Epidermal melanocyte (primary cell): ENCODE results near the gene KRT20.
"Not testable (repeated sequence)": the region's sequence is repeated elsewhere in the genome, so short reads cannot be mapped to it uniquely, and the experiment has no call there.

Experiments used
- DNase-seq: peaks from one replicate; pipeline ENCODE4 v3.0.0; 2011; ENCODE audit warnings: low spot score; ENCODE audit not compliant: insufficient read length

The KRT20 gene

GRCh38 chr17:40900809-40901356 is 15.8 kb upstream of the KRT20 start:
- DNase-seq: no peak

GRCh38 chr17:40896916-40897455 is 11.9 kb upstream of the KRT20 start:
- DNase-seq: no peak

- no peak for DNase-seq
Measured at GRCh38 chr17:40895106-40895730, 10.2 kb upstream of the KRT20 start.

GRCh38 chr17:40888196-40888720 is 3.2 kb upstream of the KRT20 start:
- no peak for DNase-seq

- DNase-seq: no peak
Measured at GRCh38 chr17:40886090-40886489, 1.0 kb upstream of the KRT20 start.

DNA sequence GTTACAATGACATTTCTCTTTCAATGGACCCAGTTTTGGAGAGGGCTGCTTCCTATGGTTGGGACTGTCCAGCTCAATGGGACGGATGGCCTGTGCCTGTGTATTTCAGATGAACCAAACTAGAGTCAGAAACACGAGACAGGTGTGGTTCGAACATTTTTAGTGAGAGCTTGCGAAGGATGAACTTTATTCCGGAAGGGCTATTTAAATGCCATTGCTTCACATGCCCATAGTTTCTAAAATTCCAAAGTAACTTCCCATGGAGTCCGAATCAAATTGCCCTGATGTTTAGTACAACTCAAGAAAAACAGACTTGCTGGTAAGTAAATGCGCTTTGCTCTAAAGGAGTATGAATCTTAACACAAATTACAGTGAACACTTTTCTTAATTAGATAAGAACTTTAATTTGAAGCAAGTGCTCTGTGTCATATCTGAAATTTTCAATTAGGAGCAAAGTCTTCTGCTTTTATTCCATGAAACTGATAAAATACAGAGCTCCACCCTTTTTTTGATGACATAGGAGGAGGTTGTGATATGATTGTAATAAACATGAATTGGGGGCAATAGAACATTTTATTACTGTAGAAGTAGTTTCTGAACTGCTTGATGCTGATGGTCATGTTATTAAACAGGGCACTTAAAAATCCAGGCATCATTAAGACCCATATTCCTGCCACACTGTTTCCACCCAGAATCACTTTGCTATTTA is 1.3 kb downstream of the KRT20 start:
- no peak for DNase-seq

GRCh38 chr17:40883031-40883430 is 2.0 kb downstream of the KRT20 start:
- DNase-seq: no peak

DNA sequence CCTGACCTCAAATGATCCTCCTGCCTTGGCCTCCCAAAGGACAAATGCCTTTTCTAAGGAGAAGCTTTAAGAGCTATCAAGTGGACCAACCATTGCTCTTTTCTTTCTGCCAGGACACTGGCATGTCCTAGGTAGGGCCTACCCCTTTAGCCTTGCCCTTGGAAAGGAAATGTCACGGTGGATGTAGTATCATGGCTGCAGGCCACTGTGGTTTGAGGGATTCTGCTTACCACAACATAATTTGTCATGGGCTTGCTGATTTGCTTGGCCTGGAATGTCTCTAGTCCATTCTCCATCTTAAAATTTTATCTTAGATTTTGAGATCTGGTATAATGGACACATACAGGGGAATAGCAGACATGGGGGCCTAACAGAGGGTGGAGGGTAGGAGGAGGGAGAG is 6.0 kb downstream of the KRT20 start:
- no peak for DNase-seq

- no peak for DNase-seq
Measured at GRCh38 chr17:40878044-40878443, 7.0 kb downstream of the KRT20 start.

DNA sequence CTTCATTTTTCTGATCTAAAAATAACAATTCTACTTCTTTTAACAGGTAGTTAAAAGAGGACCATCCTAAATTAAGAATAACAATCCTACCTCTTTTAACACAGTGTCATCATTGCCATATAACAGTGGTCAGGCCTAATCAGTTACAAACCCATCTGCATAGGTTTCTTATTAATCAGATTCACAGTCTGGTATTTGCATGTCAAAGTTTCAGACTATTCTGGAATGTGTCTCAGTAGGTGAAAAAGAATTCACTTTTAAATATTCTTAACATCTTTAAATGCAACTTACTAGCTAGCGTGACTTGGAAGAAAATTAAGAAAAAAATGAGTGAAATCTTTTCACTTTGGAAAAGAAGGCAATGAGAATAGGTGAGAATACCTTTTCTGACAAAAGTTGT is 11.2 kb downstream of the KRT20 start:
- no peak for DNase-seq

DNA sequence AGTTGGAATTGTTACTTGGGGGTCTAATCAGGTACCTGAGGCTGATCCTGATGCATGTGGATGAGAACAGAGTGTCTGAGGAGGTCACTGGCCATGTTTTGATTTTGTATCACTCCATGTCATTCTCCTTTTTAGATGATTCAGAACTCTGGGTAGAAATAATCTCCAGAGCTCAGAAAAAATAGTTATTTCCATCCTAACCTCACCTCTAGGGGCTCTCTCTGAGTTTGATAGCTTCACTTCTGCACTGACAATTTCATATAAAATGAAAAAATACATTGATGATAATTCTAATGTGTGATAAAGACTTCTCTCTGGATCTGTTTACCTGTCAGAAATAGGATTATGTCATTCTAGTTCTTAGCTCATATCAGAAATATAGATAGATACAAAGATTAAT is 11.8 kb downstream of the KRT20 start:
- no peak for DNase-seq

- DNase-seq: no peak
Measured at GRCh38 chr17:40872416-40872815, 12.6 kb downstream of the KRT20 start.

DNA sequence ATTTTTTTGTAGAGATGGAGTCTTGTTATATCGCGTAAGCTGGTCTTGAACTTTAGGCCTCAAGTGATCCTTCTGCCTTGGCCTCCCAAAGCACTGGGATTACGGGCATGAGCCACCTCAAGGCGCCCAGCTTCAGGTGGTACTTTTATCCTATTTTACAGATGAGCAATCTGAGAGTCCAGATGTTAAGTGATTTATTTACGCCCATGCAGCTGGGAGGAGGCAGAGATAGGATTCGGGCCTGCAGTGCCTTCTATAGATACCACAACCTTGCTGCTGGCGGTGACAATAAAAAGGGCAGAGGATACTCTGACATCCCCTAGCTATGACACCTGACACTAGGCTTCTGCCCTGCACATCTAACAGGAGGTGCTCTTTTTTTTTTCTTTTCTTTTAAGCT is 13.7 kb downstream of the KRT20 start:
- no peak for DNase-seq

DNA sequence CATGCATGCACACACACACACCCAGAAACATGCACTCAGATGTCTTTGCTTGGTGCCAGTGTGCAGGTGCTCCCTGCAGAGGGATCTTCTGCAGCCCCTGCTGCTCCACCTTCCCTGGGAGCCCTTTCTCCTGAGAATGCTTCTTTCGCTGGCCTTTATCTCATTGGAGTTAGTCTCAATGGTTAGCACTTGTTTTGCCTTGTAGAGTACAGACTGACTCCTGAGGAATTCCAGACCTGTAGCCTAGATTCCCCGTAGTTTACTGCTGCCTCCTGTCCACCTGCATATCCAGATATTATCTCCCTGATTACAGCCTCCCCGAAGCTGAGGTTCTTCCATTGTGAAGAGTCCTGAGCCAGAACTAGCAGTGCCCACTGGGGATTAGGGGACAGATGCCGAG is 14.9 kb downstream of the KRT20 start:
- DNase-seq: no peak

GRCh38 chr17:40866838-40867237 is 18.2 kb downstream of the KRT20 start, which contains the start of gene KRT12:
Gene KRT12, minus strand, starts transcription at chr17:40867223. Its CDS starts 37 bp downstream, at chr17:40867186.
- DNase-seq: no peak

DNA sequence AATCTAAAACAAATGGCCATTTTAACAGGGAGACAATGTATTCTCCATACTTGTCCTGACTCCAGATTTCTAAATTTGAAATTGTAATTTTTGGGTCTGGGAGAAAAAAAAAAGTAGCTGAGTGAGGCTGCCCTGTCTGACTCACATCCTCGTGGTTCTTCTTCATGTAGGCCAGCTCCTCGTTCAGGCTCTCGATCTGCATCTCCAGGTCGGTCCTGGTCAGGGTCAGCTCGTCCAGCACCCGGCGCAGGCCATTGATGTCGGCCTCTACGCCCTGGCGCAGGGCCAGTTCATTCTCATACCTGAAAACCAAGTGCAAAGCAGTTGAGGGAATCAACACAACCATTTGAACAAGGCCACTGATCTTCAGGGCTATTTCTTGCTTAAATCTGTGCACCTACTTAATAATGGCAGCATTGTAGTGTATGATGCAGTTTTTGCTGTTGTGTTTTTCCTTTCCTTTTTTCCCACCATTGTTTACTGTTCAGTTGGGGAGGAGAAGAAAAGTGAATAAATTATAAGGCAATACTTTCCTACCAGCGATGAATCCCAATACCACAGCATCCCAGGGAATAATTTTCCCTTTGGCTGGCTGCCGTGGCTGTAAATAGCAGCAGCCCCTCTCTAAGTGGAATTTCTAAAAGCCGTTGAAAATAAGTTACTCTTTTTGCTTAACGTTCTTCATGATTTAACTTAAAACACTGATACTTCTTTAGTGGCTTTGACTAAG is 20.2 kb downstream of the KRT20 start:
- no peak for DNase-seq

GRCh38 chr17:40862985-40863733 is 21.9 kb downstream of the KRT20 start:
- no peak for DNase-seq

DNA sequence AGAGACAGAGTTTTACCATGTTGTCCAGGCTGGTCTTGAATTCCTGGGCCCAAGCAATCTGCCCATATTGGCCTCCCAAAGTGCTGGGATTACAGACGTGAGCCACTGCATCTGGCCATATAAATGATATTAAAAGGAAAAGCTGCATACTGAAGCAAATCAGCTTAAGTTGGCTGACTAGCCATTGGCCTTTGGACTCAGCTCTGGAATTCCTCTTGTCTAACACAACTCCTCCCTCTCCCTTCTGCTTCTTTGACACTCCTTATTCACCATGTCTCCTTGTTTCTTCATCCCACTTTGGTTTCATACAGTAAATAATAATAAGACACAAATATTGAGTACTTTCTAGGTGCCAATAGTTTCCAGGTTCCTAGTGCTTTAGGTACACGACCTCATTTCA is 25.5 kb downstream of the KRT20 start:
- DNase-seq: no peak

- DNase-seq: not testable (repeated sequence)
Measured at GRCh38 chr17:40858667-40859066, 26.4 kb downstream of the KRT20 start.

DNA sequence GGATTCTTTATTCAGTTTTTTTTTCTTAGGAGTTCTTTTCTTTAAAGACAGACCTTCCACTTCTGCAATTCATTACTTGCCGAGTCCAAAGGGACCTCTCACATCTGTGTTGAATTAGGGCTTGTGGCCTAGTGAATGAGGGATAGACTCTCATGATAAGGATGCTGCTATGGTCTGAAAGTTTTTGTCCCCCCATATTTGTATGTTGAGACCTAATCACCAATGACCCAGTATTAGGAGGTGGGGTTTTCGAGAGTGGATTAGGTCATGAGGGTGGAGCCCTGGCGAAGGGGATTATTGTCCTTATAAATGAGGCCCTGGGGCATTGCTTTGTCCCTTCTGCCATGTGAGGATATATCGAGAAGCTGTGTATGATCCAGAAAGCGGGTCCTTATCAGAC is 27.5 kb downstream of the KRT20 start:
- DNase-seq: no peak
